Measurements from ENCODE around the gene KRTAP2-1. TPM values are rescaled to one million over a fixed set of nuclear protein-coding genes. Genes with fewer than 3 reads are reported as not detected.
"Not testable (repeated sequence)": the region's sequence is repeated elsewhere in the genome, so short reads cannot be mapped to it uniquely, and the experiment has no call there.

Gene KRTAP2-1
- total RNA-seq, 4 donors from 2014 or later = not detected

- intact Hi-C loops (cut with DNase I; ENCODE audit: low total_unique reads) = no loop called here
- Histone ChIP-seq H3K4me1 (no peaks in the 10 kb centered on the region), H3K36me3 (no peaks in the 10 kb centered on the region), H3K4me3 (no peak overlapping the region), H3K9me3 (no peaks in the 10 kb centered on the region), H3K27me3 (no peaks in the 10 kb centered on the region), H3K27ac (no peak overlapping the region)
- no peak for DNase-seq
- TF ChIP-seq CTCF (IDR thresholded peaks at IDR 0.05) = no peak
- no peak for TF ChIP-seq POLR2A (IDR thresholded peaks at IDR 0.05)
Measured at GRCh38 chr17:41004397-41004796, 42.7 kb downstream of the KRTAP2-1 start.

- no peaks in the 10 kb centered on the region for H3K36me3 ChIP-seq
- H3K4me1 ChIP-seq = no peaks in the 10 kb centered on the region
- no peaks in the 10 kb centered on the region for H3K27me3 ChIP-seq
- TF ChIP-seq POLR2A (IDR thresholded peaks at IDR 0.05) = no peak
- no peak for TF ChIP-seq CTCF (IDR thresholded peaks at IDR 0.05)
- intact Hi-C loops (cut with DNase I; ENCODE audit: low total_unique reads) = no loop called here
- H3K9me3 ChIP-seq = no peaks in the 10 kb centered on the region
- no peak overlapping the region for H3K27ac ChIP-seq
- H3K4me3 ChIP-seq = no peak overlapping the region
- DNase-seq = no peak
Measured at GRCh38 chr17:41003926-41004325, 43.2 kb downstream of the KRTAP2-1 start.

- intact Hi-C loops (cut with DNase I; ENCODE audit: low total_unique reads) = no loop called here
- Histone ChIP-seq H3K4me3 (no peak overlapping the region), H3K9me3 (no peaks in the 10 kb centered on the region), H3K36me3 (no peaks in the 10 kb centered on the region), H3K27me3 (no peaks in the 10 kb centered on the region), H3K27ac (no peak overlapping the region), H3K4me1 (no peaks in the 10 kb centered on the region)
- DNase-seq = no peak
- TF ChIP-seq POLR2A (IDR thresholded peaks at IDR 0.05) (no peak), CTCF (IDR thresholded peaks at IDR 0.05) (no peak)
Measured at GRCh38 chr17:41002814-41003213, 44.3 kb downstream of the KRTAP2-1 start.

GRCh38 chr17:41001795-41002194, 45.3 kb downstream of the KRTAP2-1 start:
- H3K27ac ChIP-seq = no peak overlapping the region
- no peak overlapping the region for H3K4me3 ChIP-seq
- no peak for DNase-seq
- intact Hi-C loops (cut with DNase I; ENCODE audit: low total_unique reads) = no loop called here
- no peaks in the 10 kb centered on the region for H3K9me3 ChIP-seq
- H3K27me3 ChIP-seq = no peaks in the 10 kb centered on the region
- H3K4me1 ChIP-seq = no peaks in the 10 kb centered on the region
- TF ChIP-seq POLR2A (IDR thresholded peaks at IDR 0.05) = no peak
- TF ChIP-seq CTCF (IDR thresholded peaks at IDR 0.05) = no peak
- H3K36me3 ChIP-seq = no peaks in the 10 kb centered on the region

GRCh38 chr17:40999563-40999962, 47.6 kb downstream of the KRTAP2-1 start, which contains the start of gene KRTAP3-2:
KRTAP3-2 (minus strand) TSS chr17:40999906; CDS start chr17:40999853, 53 bp downstream.
- H3K27me3 ChIP-seq; H3K36me3 ChIP-seq; H3K9me3 ChIP-seq; intact Hi-C loops (cut with DNase I; ENCODE audit: low total_unique reads); H3K27ac ChIP-seq; H3K4me1 ChIP-seq; DNase-seq; H3K4me3 ChIP-seq: not testable (repeated sequence)

GRCh38 chr17:40997361-40997760, 49.8 kb downstream of the KRTAP2-1 start:
- no peak for DNase-seq
- no peak overlapping the region for H3K27ac ChIP-seq
- TF ChIP-seq CTCF (IDR thresholded peaks at IDR 0.05) (no peak), POLR2A (IDR thresholded peaks at IDR 0.05) (no peak)
- H3K4me3 ChIP-seq = no peak overlapping the region
- intact Hi-C loops (cut with DNase I; ENCODE audit: low total_unique reads) = no loop called here
- no peaks in the 10 kb centered on the region for H3K9me3 ChIP-seq
- no peaks in the 10 kb centered on the region for H3K27me3 ChIP-seq
- no peaks in the 10 kb centered on the region for H3K4me1 ChIP-seq
- H3K36me3 ChIP-seq = no peaks in the 10 kb centered on the region
